ENCODE data around the gene CLEC9A.

GRCh38 chr12:10113920-10114319 is 83.4 kb downstream of the CLEC9A start:
- TF ChIP-seq, protein P1, sequence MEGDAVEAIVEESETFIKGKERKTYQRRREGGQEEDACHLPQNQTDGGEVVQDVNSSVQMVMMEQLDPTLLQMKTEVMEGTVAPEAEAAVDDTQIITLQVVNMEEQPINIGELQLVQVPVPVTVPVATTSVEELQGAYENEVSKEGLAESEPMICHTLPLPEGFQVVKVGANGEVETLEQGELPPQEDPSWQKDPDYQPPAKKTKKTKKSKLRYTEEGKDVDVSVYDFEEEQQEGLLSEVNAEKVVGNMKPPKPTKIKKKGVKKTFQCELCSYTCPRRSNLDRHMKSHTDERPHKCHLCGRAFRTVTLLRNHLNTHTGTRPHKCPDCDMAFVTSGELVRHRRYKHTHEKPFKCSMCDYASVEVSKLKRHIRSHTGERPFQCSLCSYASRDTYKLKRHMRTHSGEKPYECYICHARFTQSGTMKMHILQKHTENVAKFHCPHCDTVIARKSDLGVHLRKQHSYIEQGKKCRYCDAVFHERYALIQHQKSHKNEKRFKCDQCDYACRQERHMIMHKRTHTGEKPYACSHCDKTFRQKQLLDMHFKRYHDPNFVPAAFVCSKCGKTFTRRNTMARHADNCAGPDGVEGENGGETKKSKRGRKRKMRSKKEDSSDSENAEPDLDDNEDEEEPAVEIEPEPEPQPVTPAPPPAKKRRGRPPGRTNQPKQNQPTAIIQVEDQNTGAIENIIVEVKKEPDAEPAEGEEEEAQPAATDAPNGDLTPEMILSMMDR (IDR thresholded peaks at IDR 0.05): no peak
- no peak for TF ChIP-seq POLR2A (IDR thresholded peaks at IDR 0.05)
- no peak for TF ChIP-seq EP300 (IDR thresholded peaks at IDR 0.05)
